ENCODE results near the gene DTX3L.

The DTX3L gene

GRCh38 chr3:122587572-122587971 is 23.4 kb downstream of the DTX3L start:
- POLR2A ChIA-PET: no interaction called here
- CTCF ChIA-PET: no interaction called here
- DNase-seq (ENCODE audit: extremely low spot score): no peak
- no peak for TF ChIP-seq FOXA1 (IDR thresholded peaks at IDR 0.05)
- no peak for TF ChIP-seq FOXK2 (IDR thresholded peaks at IDR 0.05)
- no peak for TF ChIP-seq SUZ12 (IDR thresholded peaks at IDR 0.05)
- TF ChIP-seq ZNF384 (IDR thresholded peaks at IDR 0.05): no peak
- no peak for TF ChIP-seq L3MBTL2 (conservative IDR thresholded peaks at IDR 0.05)
- no peak for TF ChIP-seq ELF4 (IDR thresholded peaks at IDR 0.05)
- no peak for TF ChIP-seq ARNT (IDR thresholded peaks at IDR 0.05)
- TF ChIP-seq BHLHE40 (IDR thresholded peaks at IDR 0.05; ENCODE audit: borderline replicate concordance): no peak
- no peak for TF ChIP-seq FOXM1 (IDR thresholded peaks at IDR 0.05; ENCODE audit: borderline replicate concordance)
- no peak for TF ChIP-seq NFRKB (IDR thresholded peaks at IDR 0.05)
- TF ChIP-seq CTBP1 (IDR thresholded peaks at IDR 0.05; ENCODE audit: borderline replicate concordance): no peak
- no peak for TF ChIP-seq LEF1 (IDR thresholded peaks at IDR 0.05; ENCODE audit: borderline replicate concordance)
- no peak for TF ChIP-seq PKNOX1 (IDR thresholded peaks at IDR 0.05)
- no peak for TF ChIP-seq TARDBP (IDR thresholded peaks at IDR 0.05)
- TF ChIP-seq SP1 (IDR thresholded peaks at IDR 0.05): no peak

- no peak for TF ChIP-seq ZNF384 (IDR thresholded peaks at IDR 0.05)
- TF ChIP-seq HDGF (IDR thresholded peaks at IDR 0.05; ENCODE audit: borderline replicate concordance): no peak
- POLR2A ChIA-PET: no interaction called here
- CTCF ChIA-PET: no interaction called here
- DNase-seq (ENCODE audit: extremely low spot score): no peak
These were observed 25.2 kb downstream of the DTX3L start for GRCh38 chr3:122589297-122589696.

GRCh38 chr3:122590610-122591009 is 26.5 kb downstream of the DTX3L start:
- ChIA-PET CTCF (no interaction called here), POLR2A (no interaction called here)
- DNase-seq (ENCODE audit: extremely low spot score): no peak
- TF ChIP-seq HDGF (IDR thresholded peaks at IDR 0.05; ENCODE audit: borderline replicate concordance) (no peak), NFRKB (IDR thresholded peaks at IDR 0.05) (no peak), FOXM1 (IDR thresholded peaks at IDR 0.05; ENCODE audit: borderline replicate concordance) (no peak), ARNT (IDR thresholded peaks at IDR 0.05) (no peak), ELF4 (IDR thresholded peaks at IDR 0.05) (no peak), FOXA1 (IDR thresholded peaks at IDR 0.05) (no peak), PKNOX1 (IDR thresholded peaks at IDR 0.05) (no peak), BHLHE40 (IDR thresholded peaks at IDR 0.05; ENCODE audit: borderline replicate concordance) (no peak), LEF1 (IDR thresholded peaks at IDR 0.05; ENCODE audit: borderline replicate concordance) (no peak), SUZ12 (IDR thresholded peaks at IDR 0.05) (no peak), SP1 (IDR thresholded peaks at IDR 0.05) (no peak), ZNF384 (IDR thresholded peaks at IDR 0.05) (no peak), CTBP1 (IDR thresholded peaks at IDR 0.05; ENCODE audit: borderline replicate concordance) (no peak), TARDBP (IDR thresholded peaks at IDR 0.05) (no peak), FOXK2 (IDR thresholded peaks at IDR 0.05) (no peak), L3MBTL2 (conservative IDR thresholded peaks at IDR 0.05) (no peak)

GRCh38 chr3:122594025-122594424 is 29.9 kb downstream of the DTX3L start:
- no peak for DNase-seq (ENCODE audit: extremely low spot score)
- CTCF ChIA-PET: no interaction called here
- POLR2A ChIA-PET: interaction anchor here (1.5 kb wide), 1 partner anchor 210 kb away, joined by 3 read pairs; the partner anchor contains the start of gene FAM162A
- TF ChIP-seq BHLHE40 (IDR thresholded peaks at IDR 0.05; ENCODE audit: borderline replicate concordance) (no peak), SUZ12 (IDR thresholded peaks at IDR 0.05) (no peak), SP1 (IDR thresholded peaks at IDR 0.05) (no peak), TARDBP (IDR thresholded peaks at IDR 0.05) (no peak), FOXA1 (IDR thresholded peaks at IDR 0.05) (no peak)

- ChIA-PET POLR2A (no interaction called here), CTCF (no interaction called here)
- DNase-seq (ENCODE audit: extremely low spot score): no peak
- TF ChIP-seq ARNT (IDR thresholded peaks at IDR 0.05) (no peak), PKNOX1 (IDR thresholded peaks at IDR 0.05) (no peak), HDGF (IDR thresholded peaks at IDR 0.05; ENCODE audit: borderline replicate concordance) (no peak), SP1 (IDR thresholded peaks at IDR 0.05) (no peak), BHLHE40 (IDR thresholded peaks at IDR 0.05; ENCODE audit: borderline replicate concordance) (no peak), FOXM1 (IDR thresholded peaks at IDR 0.05; ENCODE audit: borderline replicate concordance) (no peak), NFRKB (IDR thresholded peaks at IDR 0.05) (no peak), LEF1 (IDR thresholded peaks at IDR 0.05; ENCODE audit: borderline replicate concordance) (no peak), FOXK2 (IDR thresholded peaks at IDR 0.05) (no peak), L3MBTL2 (conservative IDR thresholded peaks at IDR 0.05) (no peak), ELF4 (IDR thresholded peaks at IDR 0.05) (no peak), SUZ12 (IDR thresholded peaks at IDR 0.05) (no peak), CTBP1 (IDR thresholded peaks at IDR 0.05; ENCODE audit: borderline replicate concordance) (no peak), FOXA1 (IDR thresholded peaks at IDR 0.05) (no peak), TARDBP (IDR thresholded peaks at IDR 0.05) (no peak), ZNF384 (IDR thresholded peaks at IDR 0.05) (no peak)
These were observed 34.0 kb downstream of the DTX3L start for GRCh38 chr3:122598151-122598550.

- ChIA-PET POLR2A (no interaction called here), CTCF (no interaction called here)
- DNase-seq (ENCODE audit: extremely low spot score): no peak
- no peak for TF ChIP-seq BHLHE40 (IDR thresholded peaks at IDR 0.05; ENCODE audit: borderline replicate concordance)
- no peak for TF ChIP-seq FOXM1 (IDR thresholded peaks at IDR 0.05; ENCODE audit: borderline replicate concordance)
- TF ChIP-seq SUZ12 (IDR thresholded peaks at IDR 0.05): no peak
- TF ChIP-seq PKNOX1 (IDR thresholded peaks at IDR 0.05): no peak
- TF ChIP-seq L3MBTL2 (conservative IDR thresholded peaks at IDR 0.05): no peak
- TF ChIP-seq LEF1 (IDR thresholded peaks at IDR 0.05; ENCODE audit: borderline replicate concordance): no peak
- TF ChIP-seq HDGF (IDR thresholded peaks at IDR 0.05; ENCODE audit: borderline replicate concordance): no peak
- no peak for TF ChIP-seq NFRKB (IDR thresholded peaks at IDR 0.05)
- no peak for TF ChIP-seq ELF4 (IDR thresholded peaks at IDR 0.05)
- no peak for TF ChIP-seq SP1 (IDR thresholded peaks at IDR 0.05)
- no peak for TF ChIP-seq TARDBP (IDR thresholded peaks at IDR 0.05)
- TF ChIP-seq ZNF384 (IDR thresholded peaks at IDR 0.05): no peak
- no peak for TF ChIP-seq FOXK2 (IDR thresholded peaks at IDR 0.05)
These were observed 34.4 kb downstream of the DTX3L start for GRCh38 chr3:122598556-122598955.
